ENCODE data around the gene CEP170B. TPM values are rescaled to one million over a fixed set of nuclear protein-coding genes. Genes with fewer than 3 reads are reported as not detected.

The CEP170B gene
- total RNA-seq, 4 donors from 2014 or later = 1.2 to 28.8 (median 8.3) TPM

DNA sequence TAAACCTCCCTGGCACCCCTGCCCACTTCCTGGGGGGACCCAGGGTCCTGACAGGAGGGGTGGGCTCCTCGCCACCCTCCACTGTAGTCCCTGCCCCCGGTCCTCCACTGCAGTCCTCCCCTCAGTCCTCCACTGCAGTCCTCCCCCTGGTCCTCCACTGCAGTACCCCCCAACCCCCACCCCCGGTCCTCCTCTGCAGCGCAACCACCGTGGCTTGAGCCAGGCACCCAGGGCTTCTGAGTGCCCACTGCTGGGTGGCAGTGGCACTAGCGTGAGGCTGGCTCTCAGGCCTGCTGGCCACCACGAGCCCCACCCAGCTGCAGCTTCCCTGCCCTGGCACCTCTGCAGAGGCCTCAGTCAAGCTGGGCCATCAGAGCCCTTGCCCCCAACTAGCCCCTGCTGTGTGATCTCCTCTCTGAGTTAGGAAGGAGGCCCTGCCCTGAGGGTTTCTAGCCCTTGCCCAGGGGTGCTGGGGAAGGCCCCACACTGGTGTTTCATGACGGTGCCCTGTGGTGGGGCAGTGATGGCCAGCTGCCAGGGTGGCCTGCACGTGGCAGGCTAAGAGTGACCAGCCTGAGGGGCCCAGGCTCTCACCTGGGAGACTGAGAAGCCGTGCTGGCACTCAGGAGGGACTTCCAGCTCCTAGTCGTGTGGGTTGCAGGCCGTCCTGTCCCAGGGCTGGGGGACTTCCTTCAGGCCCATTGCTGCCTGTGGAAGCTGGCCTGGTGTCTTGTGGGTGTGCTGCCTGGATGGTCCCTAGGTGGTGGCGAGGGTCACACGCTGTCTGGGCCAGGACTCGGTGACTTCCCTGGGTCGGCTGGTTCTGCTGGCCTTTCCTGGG, 9.7 kb downstream of the CEP170B start:
- no peaks in the 10 kb centered on the region for H3K9me3 ChIP-seq
- no peaks in the 10 kb centered on the region for H3K36me3 ChIP-seq
- no peaks in the 10 kb centered on the region for H3K27me3 ChIP-seq
- no peak for DNase-seq
- H3K27ac ChIP-seq = no peak overlapping the region
- H3K4me3 ChIP-seq = no peak overlapping the region
- intact Hi-C loops (cut with DNase I; ENCODE audit: low total_unique reads) = no loop called here
- H3K4me1 ChIP-seq = no peaks in the 10 kb centered on the region
- TF ChIP-seq POLR2A (IDR thresholded peaks at IDR 0.05) = no peak
- TF ChIP-seq, protein P1, sequence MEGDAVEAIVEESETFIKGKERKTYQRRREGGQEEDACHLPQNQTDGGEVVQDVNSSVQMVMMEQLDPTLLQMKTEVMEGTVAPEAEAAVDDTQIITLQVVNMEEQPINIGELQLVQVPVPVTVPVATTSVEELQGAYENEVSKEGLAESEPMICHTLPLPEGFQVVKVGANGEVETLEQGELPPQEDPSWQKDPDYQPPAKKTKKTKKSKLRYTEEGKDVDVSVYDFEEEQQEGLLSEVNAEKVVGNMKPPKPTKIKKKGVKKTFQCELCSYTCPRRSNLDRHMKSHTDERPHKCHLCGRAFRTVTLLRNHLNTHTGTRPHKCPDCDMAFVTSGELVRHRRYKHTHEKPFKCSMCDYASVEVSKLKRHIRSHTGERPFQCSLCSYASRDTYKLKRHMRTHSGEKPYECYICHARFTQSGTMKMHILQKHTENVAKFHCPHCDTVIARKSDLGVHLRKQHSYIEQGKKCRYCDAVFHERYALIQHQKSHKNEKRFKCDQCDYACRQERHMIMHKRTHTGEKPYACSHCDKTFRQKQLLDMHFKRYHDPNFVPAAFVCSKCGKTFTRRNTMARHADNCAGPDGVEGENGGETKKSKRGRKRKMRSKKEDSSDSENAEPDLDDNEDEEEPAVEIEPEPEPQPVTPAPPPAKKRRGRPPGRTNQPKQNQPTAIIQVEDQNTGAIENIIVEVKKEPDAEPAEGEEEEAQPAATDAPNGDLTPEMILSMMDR (IDR thresholded peaks at IDR 0.05) = no peak

DNA sequence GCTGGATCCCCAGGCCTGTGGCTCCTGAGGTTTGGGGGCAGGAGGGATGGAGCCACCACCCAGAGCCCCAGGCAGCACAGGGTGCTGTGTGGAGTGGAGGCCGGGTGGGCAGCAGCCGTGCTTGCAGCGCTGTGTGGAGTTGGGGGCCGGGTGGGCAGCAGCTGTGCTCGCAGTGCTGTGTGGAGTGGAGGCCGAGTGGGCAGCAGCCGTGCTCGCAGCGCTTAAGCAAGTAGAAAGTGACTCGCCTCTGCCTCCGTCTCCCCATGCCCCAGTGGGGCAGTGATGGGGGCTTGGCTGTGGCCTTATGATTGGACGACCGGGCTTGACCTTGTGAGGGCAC, 10.3 kb downstream of the CEP170B start:
- no peak overlapping the region for H3K4me3 ChIP-seq
- H3K36me3 ChIP-seq = no peaks in the 10 kb centered on the region
- H3K27ac ChIP-seq = no peak overlapping the region
- H3K4me1 ChIP-seq = no peaks in the 10 kb centered on the region
- H3K27me3 ChIP-seq = no peaks in the 10 kb centered on the region
- intact Hi-C loops (cut with DNase I; ENCODE audit: low total_unique reads) = no loop called here
- no peaks in the 10 kb centered on the region for H3K9me3 ChIP-seq
- DNase-seq = no peak
- no peak for TF ChIP-seq POLR2A (IDR thresholded peaks at IDR 0.05)
- TF ChIP-seq, protein P1 (IDR thresholded peaks at IDR 0.05) = no peak

DNA sequence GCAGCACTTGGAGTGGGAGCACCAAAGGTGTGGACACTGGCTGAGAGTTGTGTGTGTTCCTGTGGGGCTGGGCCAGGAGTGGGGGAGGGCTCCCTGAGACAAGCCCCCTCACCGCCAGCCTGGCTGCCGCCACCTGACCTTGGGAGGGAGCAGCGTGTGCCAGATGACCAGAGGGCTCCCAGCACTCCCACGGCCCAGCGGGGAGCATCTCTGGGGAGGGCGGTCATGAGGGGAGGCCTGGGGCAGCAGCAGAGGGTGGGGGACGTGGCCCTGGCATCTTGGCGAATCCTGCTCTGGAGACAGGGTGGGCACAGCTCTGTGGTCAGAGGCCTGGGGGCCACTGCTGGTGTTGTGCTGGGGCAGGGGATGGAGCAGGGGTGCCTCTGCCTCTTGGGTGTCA, 10.7 kb downstream of the CEP170B start:
- no peaks in the 10 kb centered on the region for H3K36me3 ChIP-seq
- intact Hi-C loops (cut with DNase I; ENCODE audit: low total_unique reads) = no loop called here
- no peak overlapping the region for H3K27ac ChIP-seq
- H3K4me3 ChIP-seq = no peak overlapping the region
- no peaks in the 10 kb centered on the region for H3K4me1 ChIP-seq
- no peaks in the 10 kb centered on the region for H3K9me3 ChIP-seq
- no peak for DNase-seq
- TF ChIP-seq, protein P1 (IDR thresholded peaks at IDR 0.05) = no peak
- no peak for TF ChIP-seq POLR2A (IDR thresholded peaks at IDR 0.05)
- no peaks in the 10 kb centered on the region for H3K27me3 ChIP-seq

DNA sequence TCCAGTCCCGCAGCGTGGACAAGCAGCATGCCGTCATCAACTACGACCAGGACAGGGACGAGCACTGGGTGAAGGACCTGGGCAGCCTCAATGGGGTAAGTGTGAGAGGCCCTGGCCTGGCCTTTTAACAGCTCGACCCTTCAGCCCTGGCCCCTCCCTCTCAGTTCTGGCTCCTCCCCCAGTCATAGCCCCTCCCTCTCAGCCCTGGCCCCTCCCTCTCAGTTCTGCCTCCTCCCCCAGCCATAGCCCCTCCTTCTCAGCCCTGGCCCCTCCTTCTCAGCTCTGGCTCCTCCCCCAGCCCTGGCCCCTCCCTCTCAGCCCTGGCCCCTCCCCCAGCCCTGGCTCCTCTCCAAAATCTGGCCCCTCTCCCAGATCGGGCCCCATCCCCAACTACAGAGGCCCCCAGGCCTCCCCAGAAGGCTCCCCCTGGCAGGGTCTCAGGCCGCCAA, 11.2 kb downstream of the CEP170B start:
- Histone ChIP-seq H3K4me1 (no peaks in the 10 kb centered on the region), H3K9me3 (no peaks in the 10 kb centered on the region), H3K4me3 (no peak overlapping the region), H3K27me3 (no peaks in the 10 kb centered on the region), H3K36me3 (no peaks in the 10 kb centered on the region), H3K27ac (no peak overlapping the region)
- no peak for DNase-seq
- intact Hi-C loops (cut with DNase I; ENCODE audit: low total_unique reads) = no loop called here
- TF ChIP-seq, protein P1 (IDR thresholded peaks at IDR 0.05) = no peak
- no peak for TF ChIP-seq POLR2A (IDR thresholded peaks at IDR 0.05)

DNA sequence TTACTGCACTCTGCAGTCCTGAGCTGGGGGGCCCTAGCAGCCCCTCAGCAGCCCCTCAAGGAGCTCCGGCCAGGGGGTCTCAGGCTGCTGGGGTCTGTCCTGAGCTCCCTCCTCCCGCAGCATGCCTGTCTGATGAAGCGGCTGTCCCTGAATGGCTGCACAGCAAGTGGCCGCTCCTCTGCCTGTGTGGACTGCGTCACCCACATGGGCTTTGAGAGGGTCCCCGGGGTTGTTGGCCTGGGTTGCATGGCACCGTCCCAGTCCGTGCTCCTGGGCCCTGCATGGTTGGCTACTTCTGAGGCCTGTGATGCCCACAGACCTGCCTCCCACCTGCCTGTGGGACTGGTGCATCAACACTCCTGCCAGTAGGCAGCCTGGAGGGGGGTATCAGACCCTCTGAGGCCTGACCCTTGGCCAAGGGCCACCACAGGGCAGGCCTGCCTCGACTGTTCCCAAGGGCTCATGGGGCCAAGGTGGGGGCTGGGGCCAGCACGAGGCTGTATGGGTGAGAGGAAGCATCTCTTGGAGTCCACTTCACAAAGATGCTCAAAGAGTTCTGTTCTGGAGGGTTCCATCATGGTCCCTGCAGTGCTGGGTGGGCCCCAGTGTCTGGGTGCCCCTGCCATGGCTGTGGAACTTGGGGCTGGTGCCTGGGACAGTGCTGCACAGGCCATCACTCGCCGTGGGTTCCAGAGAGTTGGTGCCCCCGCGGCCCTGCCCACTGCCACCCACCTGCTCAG, 12.2 kb downstream of the CEP170B start:
- DNase-seq = no peak
- H3K4me3 ChIP-seq = no peak overlapping the region
- H3K36me3 ChIP-seq = no peaks in the 10 kb centered on the region
- no peaks in the 10 kb centered on the region for H3K9me3 ChIP-seq
- H3K4me1 ChIP-seq = no peaks in the 10 kb centered on the region
- H3K27me3 ChIP-seq = no peaks in the 10 kb centered on the region
- intact Hi-C loops (cut with DNase I; ENCODE audit: low total_unique reads) = no loop called here
- H3K27ac ChIP-seq = no peak overlapping the region
- no peak for TF ChIP-seq POLR2A (IDR thresholded peaks at IDR 0.05)
- TF ChIP-seq, protein P1 (IDR thresholded peaks at IDR 0.05) = no peak

All from uterus (tissue), 4 donors.